WTC11 (cell line): ENCODE data around the gene TAF11L12. TPM values are rescaled to one million over a fixed set of nuclear protein-coding genes. Genes with fewer than 3 reads are reported as not detected.

Experiments used
- ATAC-seq: fragments of 200-7000 bp; cut with Tn5 transposase; 2 replicates; pipeline ENCODE4 v1.10.0; 2021; ENCODE audit warnings: mild to moderate bottlenecking, moderate library complexity
- CTCF ChIA-PET: fragments of 300-600 bp; sonication (Branson Sonifier 250); formaldehyde crosslinking; loops from one replicate; lab custom pipeline; 2021; ENCODE audit warnings: antibody characterized with exemption; lab: Charles Lee
- POLR2A ChIA-PET: fragments of 350-600 bp; sonication (Branson Sonifier 250); formaldehyde crosslinking; loops from one replicate; lab custom pipeline; 2021; ENCODE audit warnings: antibody characterized with exemption; lab: Charles Lee
- DNase-seq: peaks from one replicate; pipeline ENCODE4 v3.0.0; 2021; ENCODE audit warnings: low spot score
- H3K27ac Mint-ChIP-seq: 2 replicates; pipeline ENCODE4 v1.8.0; 2021; ENCODE audit warnings: mixed read lengths
- H3K27me3 Mint-ChIP-seq: 2 replicates; pipeline ENCODE4 v1.8.0; 2021; ENCODE audit warnings: low read depth, mild to moderate bottlenecking, moderate library complexity, mixed read lengths
- H3K36me3 Mint-ChIP-seq: 2 replicates; pipeline ENCODE4 v1.8.0; 2021; ENCODE audit warnings: mixed read lengths
- H3K4me1 Mint-ChIP-seq: 2 replicates; pipeline ENCODE4 v1.8.0; 2022; ENCODE audit warnings: mixed read lengths
- H3K4me3 Mint-ChIP-seq: 2 replicates; pipeline ENCODE4 v1.8.0; 2021; ENCODE audit warnings: mild to moderate bottlenecking, moderate library complexity, mixed read lengths
- H3K9me3 Mint-ChIP-seq: 2 replicates; pipeline ENCODE4 v1.8.0; 2021; ENCODE audit warnings: mixed read lengths
- ATF6 ChIP-seq: sonication (generic); formaldehyde crosslinking; IDR thresholded peaks from 2 replicates; pipeline ENCODE4 v1.8.1; 2023; ENCODE audit warnings: mild to moderate bottlenecking, missing genetic modification reagents
- CTCF ChIP-seq: fragments of 200-600 bp; IDR thresholded peaks from 2 replicates; pipeline ENCODE4 v1.8.0; 2022; ENCODE audit warnings: antibody characterized with exemption
- ELF4 ChIP-seq: sonication (generic); formaldehyde crosslinking; IDR thresholded peaks from 2 replicates; pipeline ENCODE4 v1.8.1; 2022; ENCODE audit warnings: low read depth, mild to moderate bottlenecking, moderate library complexity, missing genetic modification reagents
- FOXP1 ChIP-seq: sonication (generic); formaldehyde crosslinking; IDR thresholded peaks from 2 replicates; pipeline ENCODE4 v1.8.0; 2022; ENCODE audit warnings: missing genetic modification reagents, mild to moderate bottlenecking, moderate library complexity, borderline replicate concordance
- HMGA2 ChIP-seq: fragments of 250-450 bp; sonication (Bioruptor Pico); IDR thresholded peaks from 2 replicates; pipeline ENCODE4 v1.4.0; 2021; ENCODE audit warnings: mild to moderate bottlenecking, moderate library complexity
- MAX ChIP-seq: sonication (generic); formaldehyde crosslinking; IDR thresholded peaks from 2 replicates; pipeline ENCODE4 v1.8.0; 2022; ENCODE audit warnings: mild to moderate bottlenecking, missing genetic modification reagents
- MLX ChIP-seq: sonication (generic); formaldehyde crosslinking; IDR thresholded peaks from 2 replicates; pipeline ENCODE4 v1.8.1; 2023; ENCODE audit warnings: mild to moderate bottlenecking, missing genetic modification reagents, moderate library complexity
- NFE2L1 ChIP-seq: sonication (generic); formaldehyde crosslinking; IDR thresholded peaks from 2 replicates; pipeline ENCODE4 v1.8.1; 2023; ENCODE audit warnings: missing genetic modification reagents
- NFYB ChIP-seq: sonication (generic); formaldehyde crosslinking; conservative IDR thresholded peaks from 2 replicates; pipeline ENCODE4 v1.8.0; 2022; ENCODE audit warnings: low read depth, missing genetic modification reagents
- SMAD3 ChIP-seq: sonication (generic); formaldehyde crosslinking; IDR thresholded peaks from 2 replicates; pipeline ENCODE4 v1.8.0; 2022; ENCODE audit warnings: missing genetic modification reagents, mild to moderate bottlenecking, borderline replicate concordance
- SOX15 ChIP-seq: fragments of 250-450 bp; sonication (Bioruptor Pico); IDR thresholded peaks from 2 replicates; pipeline ENCODE4 v1.9.0; 2021; ENCODE audit warnings: mild to moderate bottlenecking
- ZNF232 ChIP-seq: sonication (generic); formaldehyde crosslinking; IDR thresholded peaks from 2 replicates; pipeline ENCODE4 v1.8.0; 2022; ENCODE audit warnings: mild to moderate bottlenecking, missing genetic modification reagents
- ZNF263 ChIP-seq: sonication (generic); formaldehyde crosslinking; IDR thresholded peaks from 2 replicates; pipeline ENCODE4 v1.8.1; 2022; ENCODE audit warnings: low read depth, mild to moderate bottlenecking, moderate library complexity, missing genetic modification reagents
- ZNF416 ChIP-seq: fragments of 250-450 bp; sonication (Bioruptor Pico); IDR thresholded peaks from 2 replicates; pipeline ENCODE4 v1.9.0; 2021; ENCODE audit warnings: mild to moderate bottlenecking, inconsistent platforms
- ZNF423 ChIP-seq: fragments of 250-450 bp; sonication (Bioruptor Pico); IDR thresholded peaks from 2 replicates; pipeline ENCODE4 v2.1.2; 2022; ENCODE audit warnings: mild to moderate bottlenecking, moderate library complexity
- ZNF532 ChIP-seq: fragments of 250-450 bp; sonication (Bioruptor Pico); IDR thresholded peaks from 2 replicates; pipeline ENCODE4 v1.9.0; 2021; ENCODE audit warnings: mild to moderate bottlenecking, borderline replicate concordance
- total RNA-seq: library from RNA; stranded (reverse); gene quantifications from 3 replicates; pipeline ENCODE4 v1.2.3, GENCODE V29; 2021

The TAF11L12 gene
- total RNA-seq, 1 experiment from 2014 or later: not detected

- TF ChIP-seq ZNF532: no peak
- TF ChIP-seq ZNF416 (CRISPR knock-in tag): no peak
- TF ChIP-seq FOXP1 (CRISPR knock-in tag): no peak
- TF ChIP-seq NFYB (CRISPR knock-in tag): no peak
- TF ChIP-seq SMAD3 (CRISPR knock-in tag): no peak
- TF ChIP-seq ZNF263 (CRISPR knock-in tag): no peak
- TF ChIP-seq ELF4 (CRISPR knock-in tag): no peak
- TF ChIP-seq MLX (CRISPR knock-in tag): no peak
- no peak for TF ChIP-seq NFE2L1 (CRISPR knock-in tag)
- TF ChIP-seq ATF6 (CRISPR knock-in tag): no peak
- no peak for TF ChIP-seq HMGA2 (CRISPR knock-in tag)
- no peak for TF ChIP-seq MAX (CRISPR knock-in tag)
Measured at GRCh38 chr5:17614872-17615605, 4.8 kb downstream of the TAF11L12 start (continued).

- Mint-ChIP-seq H3K27me3 (no peaks in the 10 kb centered on the region; the same call in 1 of the 2 replicates), H3K36me3 (no peaks in the 10 kb centered on the region), H3K9me3 (peaks cover 5% of the 10 kb centered on the region), H3K4me1 (no peaks in the 10 kb centered on the region), H3K4me3 (no peak overlapping the region), H3K27ac (no peak overlapping the region)
- ChIA-PET CTCF (interaction anchor here (0.6 kb wide), 1 partner anchor 404 kb away, joined by 3 read pairs; no protein-coding TSS in a partner anchor), POLR2A (no interaction called here)
- TF ChIP-seq SOX15 (CRISPR knock-in tag): no peak
- ATAC-seq (no peak), DNase-seq (no peak)
Measured at GRCh38 chr5:17619354-17619753, 9.2 kb downstream of the TAF11L12 start.

GRCh38 chr5:17620627-17621026 is 10.4 kb downstream of the TAF11L12 start:
- ChIA-PET POLR2A (no interaction called here), CTCF (interaction anchor here (1.0 to 1.6 kb wide), 4 partner anchors 10 to 404 kb away, joined by 3 to 7 read pairs (median 5); partner anchors contain the start of genes BASP1 and TAF11L12)
- H3K4me3 Mint-ChIP-seq: no peak overlapping the region
- peak; percentile 77 for DNase-seq
- peak; percentile 96 for ATAC-seq
- H3K4me1 Mint-ChIP-seq: no peaks in the 10 kb centered on the region
- H3K36me3 Mint-ChIP-seq: no peaks in the 10 kb centered on the region
- peaks cover 5% of the 10 kb centered on the region for H3K9me3 Mint-ChIP-seq
- H3K27me3 Mint-ChIP-seq: no peaks in the 10 kb centered on the region
- TF ChIP-seq CTCF (peak; percentile 69), ZNF232 (CRISPR knock-in tag) (no peak), ZNF423 (peak; percentile 82)
- TF ChIP-seq, all 79 proteins: peak for 2
- no peak overlapping the region for H3K27ac Mint-ChIP-seq
